ENCODE results near the gene PRDM2. TPM values are rescaled to one million over a fixed set of nuclear protein-coding genes. Genes with fewer than 3 reads are reported as not detected.

The PRDM2 gene
- 23.0 TPM for total RNA-seq

- H3K4me1 ChIP-seq (ENCODE audit: control insufficient read depth in 3 of 3, insufficient read depth in 3 of 3, low read length in 3 of 3) = peaks cover 4 to 8% (median 5%) of the 10 kb centered on the region in 3 donors
- H3K27ac ChIP-seq (ENCODE audit: low read depth, low read length) = peak within 1 kb of the TSS; percentile 84
- H3K36me3 ChIP-seq (ENCODE audit: control insufficient read depth in 3 of 3, insufficient read depth in 3 of 3, low read length in 3 of 3) = no peaks in the 10 kb centered on the region
- H3K9ac ChIP-seq (ENCODE audit: low read depth in 1 of 3, low read length in 3 of 3) = peak within 1 kb of the TSS; percentile 74 to 81 (median 77)
- peaks cover 0 to 16% (median 3%) of the 10 kb centered on the region in 3 donors for H3K27me3 ChIP-seq (ENCODE audit: control insufficient read depth in 3 of 3, insufficient read depth in 3 of 3, low read length in 3 of 3)
- peaks cover 0 to 5% (median 5%) of the 10 kb centered on the region in 3 donors for H3K9me3 ChIP-seq (ENCODE audit: control insufficient read depth in 3 of 3, low read length in 3 of 3)
- H3K4me3 ChIP-seq (ENCODE audit: low read length in 3 of 3) = peak within 1 kb of the TSS; percentile 71 to 83 (median 78)
These were observed at the start of gene PRDM2 for GRCh38 chr1:13699936-13700520. TSS of gene PRDM2 (plus strand) at chr1:13700188. CDS start at chr1:13715606, 15,418 bp downstream.

- H3K4me3 ChIP-seq (ENCODE audit: low read length in 3 of 3) = no peak overlapping the region
- no peaks in the 10 kb centered on the region for H3K27me3 ChIP-seq (ENCODE audit: control insufficient read depth in 3 of 3, insufficient read depth in 3 of 3, low read length in 3 of 3)
- no peaks in the 10 kb centered on the region for H3K9me3 ChIP-seq (ENCODE audit: control insufficient read depth in 3 of 3, low read length in 3 of 3)
- H3K9ac ChIP-seq (ENCODE audit: low read depth in 1 of 3, low read length in 3 of 3) = no peak overlapping the region
- no peaks in the 10 kb centered on the region for H3K4me1 ChIP-seq (ENCODE audit: control insufficient read depth in 3 of 3, insufficient read depth in 3 of 3, low read length in 3 of 3)
- no peak overlapping the region for H3K27ac ChIP-seq (ENCODE audit: low read depth, low read length)
- H3K36me3 ChIP-seq (ENCODE audit: control insufficient read depth in 3 of 3, insufficient read depth in 3 of 3, low read length in 3 of 3) = no peaks in the 10 kb centered on the region
These were observed 48.7 kb upstream of the PRDM2 start for GRCh38 chr1:13651279-13651678.

GRCh38 chr1:13652238-13652637 is 47.8 kb upstream of the PRDM2 start:
- H3K4me1 ChIP-seq (ENCODE audit: control insufficient read depth in 3 of 3, insufficient read depth in 3 of 3, low read length in 3 of 3) = no peaks in the 10 kb centered on the region
- H3K9ac ChIP-seq (ENCODE audit: low read depth in 1 of 3, low read length in 3 of 3) = no peak overlapping the region
- H3K27me3 ChIP-seq (ENCODE audit: control insufficient read depth in 3 of 3, insufficient read depth in 3 of 3, low read length in 3 of 3) = no peaks in the 10 kb centered on the region
- no peak overlapping the region for H3K4me3 ChIP-seq (ENCODE audit: low read length in 3 of 3)
- H3K36me3 ChIP-seq (ENCODE audit: control insufficient read depth in 3 of 3, insufficient read depth in 3 of 3, low read length in 3 of 3) = no peaks in the 10 kb centered on the region
- no peak overlapping the region for H3K27ac ChIP-seq (ENCODE audit: low read depth, low read length)
- no peaks in the 10 kb centered on the region for H3K9me3 ChIP-seq (ENCODE audit: control insufficient read depth in 3 of 3, low read length in 3 of 3)

- H3K4me1 ChIP-seq (ENCODE audit: control insufficient read depth in 3 of 3, insufficient read depth in 3 of 3, low read length in 3 of 3) = peaks cover 0 to 8% (median 0%) of the 10 kb centered on the region in 3 donors
- no peaks in the 10 kb centered on the region for H3K9me3 ChIP-seq (ENCODE audit: control insufficient read depth in 3 of 3, low read length in 3 of 3)
- H3K4me3 ChIP-seq (ENCODE audit: low read length in 3 of 3) = no peak overlapping the region
- H3K9ac ChIP-seq (ENCODE audit: low read depth in 1 of 3, low read length in 3 of 3) = no peak overlapping the region
- no peaks in the 10 kb centered on the region for H3K36me3 ChIP-seq (ENCODE audit: control insufficient read depth in 3 of 3, insufficient read depth in 3 of 3, low read length in 3 of 3)
- H3K27me3 ChIP-seq (ENCODE audit: control insufficient read depth in 3 of 3, insufficient read depth in 3 of 3, low read length in 3 of 3) = no peaks in the 10 kb centered on the region
- peak overlapping the region; percentile 44 for H3K27ac ChIP-seq (ENCODE audit: low read depth, low read length)
These were observed 38.4 kb upstream of the PRDM2 start for GRCh38 chr1:13661539-13661938.

- peak overlapping the region; percentile 44 for H3K27ac ChIP-seq (ENCODE audit: low read depth, low read length)
- no peaks in the 10 kb centered on the region for H3K9me3 ChIP-seq (ENCODE audit: control insufficient read depth in 3 of 3, low read length in 3 of 3)
- no peak overlapping the region for H3K4me3 ChIP-seq (ENCODE audit: low read length in 3 of 3)
- H3K36me3 ChIP-seq (ENCODE audit: control insufficient read depth in 3 of 3, insufficient read depth in 3 of 3, low read length in 3 of 3) = no peaks in the 10 kb centered on the region
- H3K4me1 ChIP-seq (ENCODE audit: control insufficient read depth in 3 of 3, insufficient read depth in 3 of 3, low read length in 3 of 3) = peaks cover 0 to 8% (median 0%) of the 10 kb centered on the region in 3 donors
- H3K9ac ChIP-seq (ENCODE audit: low read depth in 1 of 3, low read length in 3 of 3) = peak overlapping the region in 1 of 3 donors; percentile 33
- no peaks in the 10 kb centered on the region for H3K27me3 ChIP-seq (ENCODE audit: control insufficient read depth in 3 of 3, insufficient read depth in 3 of 3, low read length in 3 of 3)
These were observed 37.5 kb upstream of the PRDM2 start for GRCh38 chr1:13662493-13662892.

GRCh38 chr1:13663969-13664368 is 36.0 kb upstream of the PRDM2 start:
- Histone ChIP-seq H3K9ac (ENCODE audit: low read depth in 1 of 3, low read length in 3 of 3) (no peak overlapping the region), H3K36me3 (ENCODE audit: control insufficient read depth in 3 of 3, insufficient read depth in 3 of 3, low read length in 3 of 3) (no peaks in the 10 kb centered on the region), H3K4me3 (ENCODE audit: low read length in 3 of 3) (no peak overlapping the region), H3K27ac (ENCODE audit: low read depth, low read length) (no peak overlapping the region), H3K9me3 (ENCODE audit: control insufficient read depth in 3 of 3, low read length in 3 of 3) (no peaks in the 10 kb centered on the region), H3K27me3 (ENCODE audit: control insufficient read depth in 3 of 3, insufficient read depth in 3 of 3, low read length in 3 of 3) (no peaks in the 10 kb centered on the region), H3K4me1 (ENCODE audit: control insufficient read depth in 3 of 3, insufficient read depth in 3 of 3, low read length in 3 of 3) (peaks cover 0 to 8% (median 0%) of the 10 kb centered on the region in 3 donors)

- Histone ChIP-seq H3K36me3 (ENCODE audit: control insufficient read depth in 3 of 3, insufficient read depth in 3 of 3, low read length in 3 of 3) (no peaks in the 10 kb centered on the region), H3K4me3 (ENCODE audit: low read length in 3 of 3) (no peak overlapping the region), H3K27ac (ENCODE audit: low read depth, low read length) (no peak overlapping the region), H3K9ac (ENCODE audit: low read depth in 1 of 3, low read length in 3 of 3) (no peak overlapping the region), H3K27me3 (ENCODE audit: control insufficient read depth in 3 of 3, insufficient read depth in 3 of 3, low read length in 3 of 3) (no peaks in the 10 kb centered on the region), H3K9me3 (ENCODE audit: control insufficient read depth in 3 of 3, low read length in 3 of 3) (no peaks in the 10 kb centered on the region), H3K4me1 (ENCODE audit: control insufficient read depth in 3 of 3, insufficient read depth in 3 of 3, low read length in 3 of 3) (peaks cover 0 to 8% (median 0%) of the 10 kb centered on the region in 3 donors)
These were observed 35.5 kb upstream of the PRDM2 start for GRCh38 chr1:13664451-13664850.

GRCh38 chr1:13666317-13666716 is 33.7 kb upstream of the PRDM2 start:
- no peak overlapping the region for H3K4me3 ChIP-seq (ENCODE audit: low read length in 3 of 3)
- H3K36me3 ChIP-seq (ENCODE audit: control insufficient read depth in 3 of 3, insufficient read depth in 3 of 3, low read length in 3 of 3) = no peaks in the 10 kb centered on the region
- H3K27me3 ChIP-seq (ENCODE audit: control insufficient read depth in 3 of 3, insufficient read depth in 3 of 3, low read length in 3 of 3) = no peaks in the 10 kb centered on the region
- H3K9ac ChIP-seq (ENCODE audit: low read depth in 1 of 3, low read length in 3 of 3) = no peak overlapping the region
- no peak overlapping the region for H3K27ac ChIP-seq (ENCODE audit: low read depth, low read length)
- H3K4me1 ChIP-seq (ENCODE audit: control insufficient read depth in 3 of 3, insufficient read depth in 3 of 3, low read length in 3 of 3) = peaks cover 0 to 8% (median 0%) of the 10 kb centered on the region in 3 donors
- no peaks in the 10 kb centered on the region for H3K9me3 ChIP-seq (ENCODE audit: control insufficient read depth in 3 of 3, low read length in 3 of 3)

- H3K27me3 ChIP-seq (ENCODE audit: control insufficient read depth in 3 of 3, insufficient read depth in 3 of 3, low read length in 3 of 3) = no peaks in the 10 kb centered on the region
- no peak overlapping the region for H3K4me3 ChIP-seq (ENCODE audit: low read length in 3 of 3)
- H3K27ac ChIP-seq (ENCODE audit: low read depth, low read length) = no peak overlapping the region
- peaks cover 0 to 8% (median 0%) of the 10 kb centered on the region in 3 donors for H3K4me1 ChIP-seq (ENCODE audit: control insufficient read depth in 3 of 3, insufficient read depth in 3 of 3, low read length in 3 of 3)
- H3K9ac ChIP-seq (ENCODE audit: low read depth in 1 of 3, low read length in 3 of 3) = no peak overlapping the region
- no peaks in the 10 kb centered on the region for H3K36me3 ChIP-seq (ENCODE audit: control insufficient read depth in 3 of 3, insufficient read depth in 3 of 3, low read length in 3 of 3)
- no peaks in the 10 kb centered on the region for H3K9me3 ChIP-seq (ENCODE audit: control insufficient read depth in 3 of 3, low read length in 3 of 3)
These were observed 32.3 kb upstream of the PRDM2 start for GRCh38 chr1:13667691-13668090.

GRCh38 chr1:13674377-13674776 is 25.6 kb upstream of the PRDM2 start:
- Histone ChIP-seq H3K4me3 (ENCODE audit: low read length in 3 of 3) (no peak overlapping the region), H3K9me3 (ENCODE audit: control insufficient read depth in 3 of 3, low read length in 3 of 3) (no peaks in the 10 kb centered on the region), H3K27ac (ENCODE audit: low read depth, low read length) (no peak overlapping the region), H3K4me1 (ENCODE audit: control insufficient read depth in 3 of 3, insufficient read depth in 3 of 3, low read length in 3 of 3) (no peaks in the 10 kb centered on the region), H3K9ac (ENCODE audit: low read depth in 1 of 3, low read length in 3 of 3) (no peak overlapping the region), H3K27me3 (ENCODE audit: control insufficient read depth in 3 of 3, insufficient read depth in 3 of 3, low read length in 3 of 3) (peaks cover 0 to 4% (median 2%) of the 10 kb centered on the region in 3 donors), H3K36me3 (ENCODE audit: control insufficient read depth in 3 of 3, insufficient read depth in 3 of 3, low read length in 3 of 3) (no peaks in the 10 kb centered on the region)

Measured in skeletal muscle tissue (tissue), 4 donors.